ENCODE data around the gene KIAA1958.

The KIAA1958 gene

GRCh38 chr9:112605518-112605917 is 118.9 kb downstream of the KIAA1958 start:
- DNase-seq (ENCODE audit: low read depth in 2 of 2) = no peak

GRCh38 chr9:112605963-112606699 is 119.5 kb downstream of the KIAA1958 start:
- no peak for DNase-seq (ENCODE audit: low read depth in 2 of 2)

GRCh38 chr9:112608851-112609250 is 122.2 kb downstream of the KIAA1958 start:
- DNase-seq (ENCODE audit: low read depth in 2 of 2) = no peak

GRCh38 chr9:112615584-112616266 is 129.1 kb downstream of the KIAA1958 start:
- no peak for DNase-seq (ENCODE audit: low read depth in 2 of 2)

GRCh38 chr9:112617371-112617770 is 130.7 kb downstream of the KIAA1958 start:
- no peak for DNase-seq (ENCODE audit: low read depth in 2 of 2)

GRCh38 chr9:112618385-112619009 is 131.9 kb downstream of the KIAA1958 start:
- no peak for DNase-seq (ENCODE audit: low read depth in 2 of 2)

- no peak for DNase-seq (ENCODE audit: low read depth in 2 of 2)
Observed at GRCh38 chr9:112620388-112620787, 133.8 kb downstream of the KIAA1958 start.

GRCh38 chr9:112621018-112621655 is 134.5 kb downstream of the KIAA1958 start:
- DNase-seq (ENCODE audit: low read depth in 2 of 2) = no peak

- no peak for DNase-seq (ENCODE audit: low read depth in 2 of 2)
Observed at GRCh38 chr9:112623198-112623597, 136.6 kb downstream of the KIAA1958 start.

GRCh38 chr9:112624711-112625707 is 138.4 kb downstream of the KIAA1958 start:
- no peak for DNase-seq (ENCODE audit: low read depth in 2 of 2)

GRCh38 chr9:112629671-112630485 is 143.3 kb downstream of the KIAA1958 start:
- no peak for DNase-seq (ENCODE audit: low read depth in 2 of 2)

GRCh38 chr9:112631313-112632070 is 144.9 kb downstream of the KIAA1958 start:
- DNase-seq (ENCODE audit: low read depth in 2 of 2) = no peak

- no peak for DNase-seq (ENCODE audit: low read depth in 2 of 2)
Observed at GRCh38 chr9:112640311-112640710, 153.7 kb downstream of the KIAA1958 start.

GRCh38 chr9:112642126-112642525 is 155.5 kb downstream of the KIAA1958 start:
- no peak for DNase-seq (ENCODE audit: low read depth in 2 of 2)

- no peak for DNase-seq (ENCODE audit: low read depth in 2 of 2)
Observed at GRCh38 chr9:112647596-112647995, 161.0 kb downstream of the KIAA1958 start.

- no peak for DNase-seq (ENCODE audit: low read depth in 2 of 2)
Observed at GRCh38 chr9:112648624-112649023, 162.0 kb downstream of the KIAA1958 start.

GRCh38 chr9:112654282-112654681 is 167.7 kb downstream of the KIAA1958 start:
- DNase-seq (ENCODE audit: low read depth in 2 of 2) = no peak

GRCh38 chr9:112655668-112656067 is 169.0 kb downstream of the KIAA1958 start:
- no peak for DNase-seq (ENCODE audit: low read depth in 2 of 2)

- no peak for DNase-seq (ENCODE audit: low read depth in 2 of 2)
Observed at GRCh38 chr9:112659906-112660305, 173.3 kb downstream of the KIAA1958 start.

- DNase-seq (ENCODE audit: low read depth in 2 of 2) = no peak
Observed at GRCh38 chr9:112663681-112664080, 177.1 kb downstream of the KIAA1958 start.
